HCT116 (cell line): ENCODE measurements around the gene PATZ1. TPM values are rescaled to one million over a fixed set of nuclear protein-coding genes. Genes with fewer than 3 reads are reported as not detected.

Experiments
- ATAC-seq: fragments of 200-7000 bp; cut with Tn5 transposase; 2 replicates; pipeline ENCODE4 v1.9.1; 2020; ENCODE audit warnings: mild to moderate bottlenecking, moderate library complexity
- BruUV-seq: library from RNA; stranded (reverse); fragments of 400-500 nt; replicated peaks from 2 replicates; lab custom pipeline; 2021; lab: Mats Ljungman, UMichigan
- CTCF ChIA-PET: fragments of 300-600 bp; sonication (Branson Sonifier 250); formaldehyde crosslinking; loops from one replicate; lab custom pipeline; 2021; ENCODE audit warnings: antibody characterized with exemption; lab: Charles Lee
- POLR2A ChIA-PET: fragments of 300-600, 350-600 bp; sonication (Branson Sonifier 250); formaldehyde crosslinking; loops from one replicate; lab custom pipeline; 2021; ENCODE audit warnings: antibody characterized with exemption; lab: Charles Lee
- RAD21 ChIA-PET, 2 experiments: fragments of 300-600 bp; sonication (Branson Sonifier 250); formaldehyde crosslinking; loops; one replicate each; lab custom pipeline; 2023; ENCODE audit warnings: low total read pairs in 2 of 2; ENCODE audit not compliant: uncharacterized antibody in 2 of 2, unreplicated experiment in 2 of 2, low non-redundant PET in 1 of 2; lab: Charles Lee
- DNase-seq: peaks from one replicate; pipeline ENCODE4 v3.0.0-alpha.2; 2010; ENCODE audit warnings: low read depth, low spot score
- H2AFZ ChIP-seq: fragments of 200-600 bp; shearing (Covaris generic), sonication (generic); 2 replicates; pipeline ENCODE4 v1.6.1; 2017; ENCODE audit warnings: low read depth, mixed run types, mixed read lengths, antibody characterized with exemption, low read length; ENCODE audit not compliant: poor library complexity, severe bottlenecking
- H3K27ac ChIP-seq: 2 replicates; pipeline ENCODE4 v1.5.1; 2012; ENCODE audit warnings: low read depth, low read length
- H3K27me3 ChIP-seq: fragments of 200-600 bp; sonication (generic); 2 replicates; pipeline ENCODE4 v1.6.1; 2016; ENCODE audit warnings: mixed run types, low read length, mixed read lengths; ENCODE audit not compliant: insufficient read depth
- H3K36me3 ChIP-seq, 2 experiments: fragments of 200-500 bp in 1 of 2; fragments of 200-600 bp in 1 of 2; sonication (Bioruptor generic) in 1 of 2; sonication (generic) in 1 of 2; 2 replicates each; pipeline versions ENCODE4 v1.5.1 to v1.6.1; 2014 to 2016; ENCODE audit warnings: low read length in 2 of 2, inconsistent platforms in 1 of 2, mixed read lengths in 1 of 2, mixed run types in 1 of 2; ENCODE audit not compliant: insufficient read depth in 2 of 2, control insufficient read depth in 1 of 2
- H3K4me1 ChIP-seq, 2 experiments: fragments of 200-600 bp in 1 of 2; sonication (generic) in 1 of 2; 2 replicates each; pipeline versions ENCODE4 v1.5.1 to v1.6.1; 2012 to 2017; ENCODE audit warnings: low read length in 2 of 2, inconsistent platforms in 1 of 2, mild to moderate bottlenecking in 1 of 2, mixed read lengths in 1 of 2, mixed run types in 1 of 2, moderate library complexity in 1 of 2; ENCODE audit not compliant: insufficient read depth in 2 of 2, control insufficient read depth in 1 of 2
- H3K4me2 ChIP-seq: fragments of 200-600 bp; sonication (generic); 2 replicates; pipeline ENCODE4 v1.6.1; 2017; ENCODE audit warnings: mixed run types, low read length, mixed read lengths
- H3K4me3 ChIP-seq, 2 experiments: fragments of 200-600 bp in 1 of 2; sonication (generic) in 1 of 2; replicated peaks in 1 of 2; 2 replicates each; pipeline ENCODE4 v1.5.1; 2011 to 2016; ENCODE audit warnings: low read length in 2 of 2, control low read depth in 1 of 2, low read depth in 1 of 2, mild to moderate bottlenecking in 1 of 2, mixed read lengths in 1 of 2, mixed run types in 1 of 2
- H3K79me2 ChIP-seq: fragments of 200-600 bp; sonication (generic); 2 replicates; pipeline ENCODE4 v1.6.1; 2017; ENCODE audit warnings: mild to moderate bottlenecking, mixed run types, low read length, moderate library complexity, mixed read lengths; ENCODE audit not compliant: insufficient read depth
- H3K9ac ChIP-seq: fragments of 200-600 bp; sonication (generic); 2 replicates; pipeline ENCODE4 v1.6.1; 2016; ENCODE audit warnings: low read length, mixed read lengths
- H3K9me2 ChIP-seq: fragments of 200-600 bp; sonication (generic), shearing (Covaris generic); 2 replicates; pipeline ENCODE4 v1.6.1; 2017; ENCODE audit warnings: mixed run types, mild to moderate bottlenecking, moderate library complexity; ENCODE audit not compliant: insufficient read depth
- H3K9me3 ChIP-seq, 2 experiments: fragments of 200-500 bp in 1 of 2; fragments of 200-600 bp in 1 of 2; sonication (Bioruptor generic) in 1 of 2; sonication (generic) in 1 of 2; 2 replicates each; pipeline ENCODE4 v1.6.1; 2014 to 2017; ENCODE audit warnings: low read length in 2 of 2, mixed read lengths in 2 of 2, inconsistent platforms in 1 of 2, low read depth in 1 of 2, mild to moderate bottlenecking in 1 of 2, mixed run types in 1 of 2, moderate library complexity in 1 of 2; ENCODE audit not compliant: control insufficient read depth in 1 of 2, insufficient read depth in 1 of 2
- H4K20me1 ChIP-seq: fragments of 200-600 bp; sonication (generic), shearing (Covaris generic); 2 replicates; pipeline ENCODE4 v1.6.1; 2017; ENCODE audit warnings: mixed run types, mild to moderate bottlenecking, moderate library complexity; ENCODE audit not compliant: insufficient read depth
- CBX3 ChIP-seq: IDR thresholded peaks from 2 replicates; pipeline ENCODE4 v1.6.1; 2012; ENCODE audit warnings: low read depth
- EGR1 ChIP-seq: IDR thresholded peaks from 2 replicates; pipeline ENCODE4 v1.6.1; 2012; ENCODE audit warnings: low read depth
- EZH2phosphoT487 ChIP-seq: fragments of 200-600 bp; IDR thresholded peaks from 2 replicates; pipeline ENCODE4 v1.6.1; 2018; ENCODE audit warnings: antibody characterized with exemption, borderline replicate concordance
- TCF7L2 ChIP-seq: IDR thresholded peaks from 2 replicates; pipeline ENCODE4 v1.7.0; 2011; ENCODE audit warnings: borderline replicate concordance, inconsistent platforms; ENCODE audit not compliant: insufficient read depth, insufficient read length; ENCODE audit errors: extremely low read depth
- YY1 ChIP-seq: IDR thresholded peaks from 2 replicates; pipeline ENCODE4 v1.6.1; 2011; ENCODE audit warnings: low read length, low read depth, moderate library complexity, mild to moderate bottlenecking; ENCODE audit not compliant: insufficient replicate concordance; ENCODE audit errors: extremely low read depth
- ZFX ChIP-seq: fragments of 450-650 bp; IDR thresholded peaks from 2 replicates; pipeline ENCODE4 v1.6.1; 2017
- intact Hi-C: fragments of 100-400 bp; cut with micrococcal nuclease; formaldehyde crosslinking; loops from 2 replicates; pipeline ENCODE4 v1.10.0; 2022
- total RNA-seq: library from RNA; stranded (reverse); gene quantifications from one replicate; pipeline ENCODE4 v1.2.1, GENCODE V29; 2021; ENCODE audit not compliant: unreplicated experiment
- TF ChIP-seq, protein P1 (sequence below): IDR thresholded peaks from 2 replicates; pipeline ENCODE4 v1.6.1; 2012
- TF ChIP-seq, protein P2 (sequence below), 3 experiments: fragments of 200-600 bp in 1 of 3; sonication (generic) in 1 of 3; IDR thresholded peaks in 2 of 3; conservative IDR thresholded peaks in 1 of 3; 2 replicates each; pipeline ENCODE4 v1.5.1; 2012 to 2017; ENCODE audit warnings: low read depth in 2 of 3, low read length in 2 of 3, antibody characterized with exemption in 1 of 3, borderline replicate concordance in 1 of 3, control low read depth in 1 of 3, mild to moderate bottlenecking in 1 of 3, mixed read lengths in 1 of 3, mixed run types in 1 of 3, moderate library complexity in 1 of 3; ENCODE audit not compliant: insufficient read depth in 1 of 3

The PATZ1 gene
- total RNA-seq, 1 experiment from 2014 or later = 30.6 TPM

DNA sequence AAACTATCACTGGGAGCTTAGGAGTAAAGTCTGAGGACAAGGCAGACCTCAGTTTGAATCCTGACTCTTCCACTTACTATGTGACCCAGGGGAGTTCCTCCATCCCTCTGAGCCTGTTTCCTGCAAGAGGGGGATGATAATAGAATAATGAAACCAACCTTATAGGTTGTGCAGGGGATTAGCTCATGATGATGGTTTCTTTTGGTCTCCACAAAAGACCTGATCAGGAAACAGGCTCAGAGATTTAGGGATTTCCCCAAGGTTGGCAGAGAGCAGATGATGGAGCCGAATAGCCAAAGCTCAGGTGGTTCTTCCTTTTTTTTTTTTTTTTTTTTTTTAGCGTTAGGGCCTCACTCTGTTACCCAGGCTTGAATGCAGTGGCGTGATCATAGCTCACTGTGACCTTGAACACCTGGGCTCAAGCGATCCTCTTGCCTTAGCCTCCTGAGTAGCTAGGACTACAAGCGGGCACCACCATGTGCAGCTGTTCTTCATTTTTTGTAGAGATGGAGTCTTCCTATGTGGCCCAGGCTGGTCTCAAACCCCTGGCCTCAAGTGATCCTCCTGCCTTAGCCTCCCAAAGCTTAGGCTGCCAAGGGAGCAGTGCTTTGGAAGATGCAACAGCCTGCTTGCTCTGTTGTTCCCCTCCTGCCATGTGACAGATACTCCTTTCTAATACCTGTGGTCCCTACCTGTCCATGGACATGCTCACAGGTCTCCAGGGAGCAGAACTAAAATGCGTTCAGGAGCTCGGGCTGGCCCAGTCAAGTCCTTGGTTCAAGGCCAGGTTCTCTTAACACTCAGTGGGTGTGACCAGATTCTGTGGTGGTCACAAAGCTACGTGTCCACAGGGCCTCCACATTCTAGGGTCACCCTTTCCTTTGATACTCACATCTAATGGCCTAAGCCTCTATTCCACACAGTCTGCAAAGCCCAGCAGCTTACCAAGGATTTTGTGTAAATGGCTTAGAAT is 22.3 kb downstream of the PATZ1 start:
- DNase-seq (no peak), ATAC-seq (no peak)
- RAD21 ChIA-PET = no interaction called here
- no peaks in the 10 kb centered on the region for H3K79me2 ChIP-seq
- no peaks in the 10 kb centered on the region for H3K27me3 ChIP-seq
- peaks cover 14 to 22% of the 10 kb centered on the region in 2 experiments; a peak in 3 of 4 replicates for H3K36me3 ChIP-seq
- H3K9me3 ChIP-seq = no peaks in the 10 kb centered on the region
- H4K20me1 ChIP-seq = no peaks in the 10 kb centered on the region
- H3K9me2 ChIP-seq = no peaks in the 10 kb centered on the region
- no peak overlapping the region for H3K27ac ChIP-seq
- H2AFZ ChIP-seq = no peak overlapping the region
- POLR2A ChIA-PET = no interaction called here
- no peak for TF ChIP-seq ZFX
- TF ChIP-seq, protein P1, sequence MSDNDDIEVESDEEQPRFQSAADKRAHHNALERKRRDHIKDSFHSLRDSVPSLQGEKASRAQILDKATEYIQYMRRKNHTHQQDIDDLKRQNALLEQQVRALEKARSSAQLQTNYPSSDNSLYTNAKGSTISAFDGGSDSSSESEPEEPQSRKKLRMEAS = no peak
- TF ChIP-seq, protein P2, sequence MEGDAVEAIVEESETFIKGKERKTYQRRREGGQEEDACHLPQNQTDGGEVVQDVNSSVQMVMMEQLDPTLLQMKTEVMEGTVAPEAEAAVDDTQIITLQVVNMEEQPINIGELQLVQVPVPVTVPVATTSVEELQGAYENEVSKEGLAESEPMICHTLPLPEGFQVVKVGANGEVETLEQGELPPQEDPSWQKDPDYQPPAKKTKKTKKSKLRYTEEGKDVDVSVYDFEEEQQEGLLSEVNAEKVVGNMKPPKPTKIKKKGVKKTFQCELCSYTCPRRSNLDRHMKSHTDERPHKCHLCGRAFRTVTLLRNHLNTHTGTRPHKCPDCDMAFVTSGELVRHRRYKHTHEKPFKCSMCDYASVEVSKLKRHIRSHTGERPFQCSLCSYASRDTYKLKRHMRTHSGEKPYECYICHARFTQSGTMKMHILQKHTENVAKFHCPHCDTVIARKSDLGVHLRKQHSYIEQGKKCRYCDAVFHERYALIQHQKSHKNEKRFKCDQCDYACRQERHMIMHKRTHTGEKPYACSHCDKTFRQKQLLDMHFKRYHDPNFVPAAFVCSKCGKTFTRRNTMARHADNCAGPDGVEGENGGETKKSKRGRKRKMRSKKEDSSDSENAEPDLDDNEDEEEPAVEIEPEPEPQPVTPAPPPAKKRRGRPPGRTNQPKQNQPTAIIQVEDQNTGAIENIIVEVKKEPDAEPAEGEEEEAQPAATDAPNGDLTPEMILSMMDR (IDR thresholded peaks at IDR 0.05 in 2 of 3, conservative IDR thresholded peaks at IDR 0.05 in 1 of 3; ENCODE audit: borderline replicate concordance in 1 of 3, insufficient read depth in 1 of 3, low read depth in 2 of 3, low read length in 2 of 3) = no peak
- TF ChIP-seq EZH2phosphoT487 = no peak
- no peak for TF ChIP-seq CBX3
- TF ChIP-seq EGR1 = no peak
- TF ChIP-seq YY1 = no peak
- TF ChIP-seq TCF7L2 = no peak
- TF ChIP-seq, all 23 proteins: peak for 0
- no peak overlapping the region for H3K4me2 ChIP-seq
- H3K9ac ChIP-seq = no peak overlapping the region
- H3K4me3 ChIP-seq = no peak overlapping the region
- intact Hi-C loops = no loop called here
- BruUV-seq = no TSS peak
- CTCF ChIA-PET = interaction anchor here (3.9 kb wide), 1 partner anchor 11 kb away, joined by 20 read pairs; no protein-coding TSS in a partner anchor
- H3K4me1 ChIP-seq = no peaks in the 10 kb centered on the region
